NCI-H1048 (cell line): Measurements from ENCODE around the gene HOXB9.

Source experiments
- DNase-seq: peaks from one replicate; lab custom pipeline; 2025; lab: John Stamatoyannopoulos, UW

The HOXB9 gene

DNA sequence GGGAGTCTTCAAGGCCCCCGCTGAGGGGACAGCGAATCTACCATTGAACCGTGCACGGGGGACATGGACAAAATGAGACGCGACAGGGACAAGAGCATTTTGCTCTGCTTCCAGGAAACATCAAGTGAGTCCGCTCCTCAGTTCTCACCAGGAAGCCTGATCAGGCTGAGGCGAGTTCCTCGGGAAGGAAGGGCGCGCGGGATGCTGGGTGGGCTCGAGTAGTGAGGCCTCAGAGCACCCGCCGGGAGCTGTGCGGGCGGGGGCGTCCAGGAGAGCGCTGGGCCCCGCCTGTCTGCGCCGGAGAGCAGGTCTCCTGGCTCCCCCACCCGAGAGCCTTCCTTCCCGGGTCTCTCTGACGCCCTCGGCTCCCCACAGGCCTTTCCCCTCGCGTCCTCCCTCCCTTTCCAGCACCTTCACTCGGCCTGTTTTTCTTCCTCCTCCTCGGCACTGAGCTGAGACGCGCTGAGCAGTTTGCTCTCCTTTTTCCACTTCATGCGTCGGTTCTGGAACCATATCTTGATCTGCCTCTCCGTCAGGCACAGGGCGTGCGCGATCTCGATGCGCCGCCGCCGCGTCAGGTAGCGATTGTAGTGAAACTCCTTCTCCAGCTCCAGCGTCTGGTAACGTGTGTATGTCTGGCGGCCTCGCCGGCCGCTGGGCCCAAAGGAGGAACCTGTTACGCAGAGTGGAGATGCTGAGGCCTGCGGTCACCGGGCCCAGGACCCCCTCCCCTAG, 30.0 kb downstream of the HOXB9 start:
- DNase-seq: no peak

GRCh38 chr17:48595278-48595999, 30.7 kb downstream of the HOXB9 start:
- no peak for DNase-seq

- no peak for DNase-seq
Measured at GRCh38 chr17:48594538-48595277, 31.4 kb downstream of the HOXB9 start.

DNA sequence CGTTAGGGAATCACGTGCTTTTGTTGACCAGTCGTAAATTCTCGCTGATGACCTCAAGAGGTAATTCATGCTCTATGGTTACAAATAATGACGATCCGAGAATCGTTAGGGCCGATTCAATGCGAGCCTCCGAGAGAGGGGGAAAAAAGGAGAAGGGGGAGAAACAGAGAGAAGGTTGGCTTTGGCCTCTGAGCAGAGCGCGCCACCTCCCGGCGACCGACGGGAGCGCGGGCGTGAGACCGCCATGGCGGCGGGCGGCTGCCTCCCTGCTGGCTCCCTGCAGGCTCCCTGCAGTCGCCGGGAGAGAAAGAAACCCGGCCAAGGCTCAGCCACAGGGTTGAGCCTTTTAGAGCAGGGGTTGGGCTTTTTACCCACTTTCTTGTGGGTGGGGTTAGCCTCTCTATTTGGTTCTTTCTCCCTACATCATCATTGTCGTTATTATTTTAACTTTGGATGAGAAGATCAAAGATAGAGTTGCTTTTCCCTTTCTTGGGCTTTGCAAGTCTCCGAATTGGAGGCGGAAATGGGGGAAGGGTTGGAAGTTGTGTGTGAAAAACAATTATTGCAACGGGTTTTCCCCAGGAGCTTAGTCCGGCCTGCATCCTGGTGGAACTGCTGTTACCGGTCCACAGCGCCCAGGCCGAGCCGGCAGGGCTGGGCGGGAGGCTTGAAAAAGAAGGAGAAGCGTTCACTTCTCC, 32.2 kb downstream of the HOXB9 start:
- no peak for DNase-seq

- DNase-seq: no peak
Measured at GRCh38 chr17:48593126-48593829, 32.9 kb downstream of the HOXB9 start, which contains the start of gene HOXB5. TSS of gene HOXB5 (minus strand) at chr17:48593779. CDS start at chr17:48593682, 97 bp downstream.

GRCh38 chr17:48592577-48592976, 33.6 kb downstream of the HOXB9 start:
- no peak for DNase-seq

- DNase-seq: no peak
Measured at GRCh38 chr17:48592057-48592514, 34.1 kb downstream of the HOXB9 start.

GRCh38 chr17:48591255-48592056, 34.7 kb downstream of the HOXB9 start:
- no peak for DNase-seq

- no peak for DNase-seq
Measured at GRCh38 chr17:48590607-48591161, 35.5 kb downstream of the HOXB9 start.

GRCh38 chr17:48589831-48590606, 36.1 kb downstream of the HOXB9 start, which contains the start of gene HOXB3:
TSS of gene HOXB3 (minus strand) at chr17:48590241. CDS start at chr17:48552474, 37,767 bp downstream.
- no peak for DNase-seq

DNA sequence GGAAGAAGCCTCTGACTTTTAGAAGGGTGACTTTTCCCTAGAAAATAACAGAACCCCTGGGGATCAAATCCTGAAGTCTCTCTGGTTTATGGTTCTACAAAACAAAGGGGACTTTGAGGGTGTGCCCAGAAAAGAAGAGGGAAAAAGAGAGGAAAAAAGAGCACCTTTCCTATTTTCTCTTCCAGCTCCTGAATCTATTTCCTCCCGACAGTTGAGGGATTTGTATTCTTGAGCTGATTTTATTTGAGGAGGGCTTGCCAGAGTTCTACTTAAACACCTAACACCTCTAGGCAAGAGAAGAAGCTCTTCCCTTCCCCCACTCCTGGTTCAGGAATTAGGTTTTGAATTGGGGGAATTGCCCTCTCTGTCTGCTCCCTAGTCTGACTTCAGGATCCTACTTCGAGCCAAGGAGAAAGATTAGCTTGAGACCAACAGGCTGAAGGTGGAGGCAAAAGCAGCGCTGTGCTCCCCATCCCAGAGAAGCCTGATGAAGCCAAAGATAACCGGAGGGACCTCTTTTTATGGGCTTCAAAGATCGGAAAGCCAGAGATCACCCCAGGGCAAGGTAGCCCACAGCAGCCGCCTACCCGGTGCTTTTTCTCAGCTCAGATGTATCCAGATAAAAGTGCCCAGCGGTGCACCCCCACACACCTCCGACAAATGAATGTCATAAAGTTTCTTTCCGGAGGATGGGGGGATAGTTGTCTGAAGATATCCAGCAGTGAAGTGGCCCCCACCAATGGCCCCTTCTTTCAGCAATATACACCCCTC, 36.9 kb downstream of the HOXB9 start:
- no peak for DNase-seq

DNA sequence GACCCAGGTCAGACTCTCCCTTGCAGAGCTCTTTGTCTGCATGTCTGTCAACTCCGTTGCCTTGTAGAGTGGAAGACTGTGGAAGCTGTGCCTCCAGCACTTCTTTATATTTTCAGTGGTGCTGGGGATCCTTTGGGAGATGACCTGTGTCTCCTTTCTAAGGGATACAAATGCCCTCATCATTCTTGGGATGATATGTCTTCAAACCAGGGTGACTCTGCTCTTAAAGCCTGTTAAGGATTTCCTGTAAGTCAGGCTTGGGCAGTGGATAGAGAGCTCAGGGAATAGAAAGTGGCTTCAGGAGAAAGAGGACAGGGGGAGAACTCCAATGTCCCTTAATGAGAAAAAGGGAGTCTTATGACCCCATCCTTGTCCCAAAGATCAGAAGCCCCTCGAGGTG, 37.6 kb downstream of the HOXB9 start:
- DNase-seq: no peak

- DNase-seq: no peak
Measured at GRCh38 chr17:48588074-48588415, 38.1 kb downstream of the HOXB9 start.

GRCh38 chr17:48587276-48588073, 38.7 kb downstream of the HOXB9 start:
- DNase-seq: no peak

DNA sequence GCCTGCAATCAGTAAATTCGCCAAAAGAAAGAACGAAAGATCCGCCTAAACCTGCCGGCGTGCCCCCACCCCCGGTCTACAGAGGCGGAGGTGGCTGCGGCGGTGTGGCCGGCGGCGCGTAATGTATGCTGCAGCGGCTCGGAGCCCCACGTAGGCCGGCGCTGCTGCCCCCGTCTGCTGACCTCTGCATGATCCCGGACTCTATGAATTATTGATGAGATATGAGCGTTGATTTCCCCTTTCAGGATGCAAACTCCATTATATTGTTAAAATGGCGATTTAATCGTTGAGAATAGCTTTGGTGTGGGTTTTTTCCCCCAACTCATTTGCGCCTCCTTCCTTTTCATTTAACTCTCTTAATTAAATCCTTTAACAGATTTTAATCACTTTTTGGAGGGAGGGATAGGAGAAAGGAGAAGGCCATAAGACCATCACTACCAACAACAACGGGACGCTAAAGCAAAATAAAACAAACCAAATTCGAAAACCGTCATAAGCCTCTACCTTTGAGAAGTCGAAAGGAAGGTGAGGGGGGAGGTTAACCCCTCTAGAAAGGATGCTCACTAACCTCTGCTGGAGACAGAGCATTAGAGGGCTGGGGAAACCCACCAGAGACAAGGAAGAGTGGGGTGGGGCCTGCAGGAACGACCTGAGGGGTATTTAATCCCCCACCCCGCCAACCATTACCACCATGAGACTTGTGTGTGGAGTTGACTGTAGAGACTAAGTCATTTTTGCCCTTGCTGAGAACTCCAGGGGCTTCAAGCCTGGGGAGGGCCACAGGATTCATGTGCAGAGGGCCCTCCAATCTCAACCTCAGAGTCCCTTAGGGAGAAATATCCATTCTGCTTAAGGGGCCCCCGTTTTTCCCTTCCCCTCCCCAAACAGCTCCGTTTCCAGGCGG, 39.6 kb downstream of the HOXB9 start:
- DNase-seq: no peak

DNA sequence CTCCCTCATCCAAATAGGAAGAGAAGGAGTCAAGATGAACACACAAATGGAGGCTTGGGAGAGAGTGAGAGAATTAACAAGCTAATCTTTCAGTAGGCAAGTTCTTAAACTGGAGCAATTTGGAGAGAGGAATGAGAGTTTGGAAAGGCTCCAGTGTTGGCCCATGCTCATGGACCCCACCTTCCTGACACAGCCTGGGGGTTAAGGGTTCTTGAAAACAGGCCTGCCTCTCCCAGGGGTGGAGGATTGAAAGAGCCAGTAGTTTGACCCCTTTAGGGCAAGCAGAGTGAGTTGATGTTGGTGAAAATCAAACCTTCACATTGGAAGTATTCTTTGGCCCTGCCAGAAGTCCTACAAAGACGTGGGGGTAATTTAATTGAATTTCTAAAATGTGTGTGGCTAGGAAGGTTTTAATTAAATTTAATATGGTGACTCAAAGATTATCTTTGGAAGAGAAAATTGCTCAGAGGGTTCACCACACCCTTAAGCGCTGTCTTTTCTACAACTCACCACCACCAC, 41.9 kb downstream of the HOXB9 start:
- no peak for DNase-seq
